ENCODE data around the gene C1orf35. TPM values are rescaled to one million over a fixed set of nuclear protein-coding genes. Genes with fewer than 3 reads are reported as not detected.

Gene C1orf35
- polyA plus RNA-seq, 5 donors, result 12.1 to 22.0 (median 16.6) TPM

DNA sequence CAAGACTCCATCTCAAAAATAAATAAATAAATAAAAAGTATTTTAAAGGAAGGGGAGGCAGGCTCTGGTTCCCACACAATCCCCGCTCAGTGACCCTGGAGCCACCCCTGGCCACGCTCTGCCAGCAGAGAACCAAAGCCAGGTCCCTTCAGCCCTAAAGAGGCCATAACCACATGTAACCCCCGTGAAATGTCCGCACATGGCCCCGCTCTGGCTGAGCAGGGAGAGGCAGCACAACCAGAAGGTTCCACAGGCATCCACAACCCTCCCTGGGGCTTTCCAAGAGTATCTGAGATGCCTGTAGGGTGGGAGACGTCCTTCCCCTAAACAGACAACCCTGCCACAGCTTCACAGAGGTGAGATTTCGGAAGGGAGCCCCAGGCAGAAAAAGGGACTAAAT is 22.0 kb downstream of the C1orf35 start:
- no peak for DNase-seq

- DNase-seq, result no peak
These were observed 23.4 kb downstream of the C1orf35 start for GRCh38 chr1:228079601-228080263.

DNA sequence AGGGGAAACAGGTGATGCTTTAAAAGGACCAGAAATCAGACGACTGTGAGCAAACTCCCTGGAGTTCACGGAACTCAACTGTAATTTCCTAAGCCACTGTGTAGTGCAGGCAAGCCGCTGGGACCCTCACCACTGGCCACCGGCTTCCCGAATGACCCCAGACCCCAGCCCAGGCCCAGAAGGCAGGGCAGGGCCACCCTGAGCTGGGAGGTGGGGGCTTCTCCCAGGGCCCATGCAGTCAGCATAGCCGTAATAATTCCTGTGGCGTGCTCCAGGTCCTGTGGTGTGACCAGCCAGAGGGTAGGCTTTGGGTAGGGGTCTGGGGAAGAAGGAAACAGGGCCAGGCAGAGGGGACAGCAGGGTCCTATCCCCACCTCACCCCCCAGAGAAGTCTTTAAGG is 24.1 kb downstream of the C1orf35 start:
- no peak for DNase-seq

- no peak for DNase-seq
These were observed 25.4 kb downstream of the C1orf35 start for GRCh38 chr1:228077565-228078330.

DNA sequence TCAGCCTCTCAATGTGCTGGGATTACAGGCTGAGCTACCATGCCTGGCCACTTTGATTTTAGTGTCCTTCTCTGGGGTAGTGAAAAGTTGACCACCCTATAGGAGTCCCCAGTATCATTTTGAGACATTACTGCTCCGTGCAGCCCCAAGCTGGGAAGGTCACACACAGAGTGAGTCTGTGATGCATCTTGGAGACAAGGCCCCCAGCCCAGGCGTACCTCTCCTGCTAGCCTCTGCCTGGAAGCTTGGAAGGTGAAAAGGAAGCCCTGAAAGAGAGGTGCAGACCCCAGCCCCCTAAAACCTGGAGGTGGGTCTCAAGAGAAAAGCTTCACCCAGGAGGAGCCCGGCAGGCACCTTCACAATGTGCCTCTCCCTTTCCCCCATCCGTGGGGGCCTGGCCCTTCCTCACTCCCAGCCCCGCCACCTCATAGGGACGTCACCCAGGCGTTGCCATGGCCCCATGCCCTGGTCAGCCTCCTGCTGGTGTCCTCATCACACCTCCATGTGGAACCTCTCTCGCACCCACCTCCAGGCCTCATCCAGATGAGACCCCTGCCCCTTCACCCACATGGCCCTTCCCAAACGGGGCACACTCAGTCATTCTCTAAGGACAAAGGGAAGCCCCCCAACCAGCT is 26.2 kb downstream of the C1orf35 start:
- no peak for DNase-seq

DNA sequence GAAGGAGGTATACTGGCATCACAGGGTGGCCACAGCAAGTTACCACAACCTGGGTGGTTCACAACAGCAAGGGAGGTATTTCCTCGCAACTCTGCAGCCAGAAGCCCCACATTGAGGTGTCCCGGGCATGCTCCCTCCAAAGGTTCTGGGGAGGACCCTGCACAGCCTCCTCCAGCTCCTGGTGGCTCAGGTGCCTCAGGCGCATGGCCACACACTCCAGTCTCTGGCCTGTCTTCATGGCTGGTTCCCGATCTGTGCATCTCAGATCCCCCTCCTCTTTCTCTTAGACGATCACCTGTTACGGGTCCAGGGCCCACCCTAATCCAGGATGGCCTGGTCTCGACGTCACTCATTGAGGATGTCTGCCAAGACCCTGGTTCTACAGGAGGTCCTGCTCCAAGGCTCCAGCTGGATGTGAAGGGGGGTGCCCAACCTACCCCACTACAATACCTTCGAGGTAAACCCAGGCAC is 27.3 kb downstream of the C1orf35 start:
- DNase-seq, result no peak

DNA sequence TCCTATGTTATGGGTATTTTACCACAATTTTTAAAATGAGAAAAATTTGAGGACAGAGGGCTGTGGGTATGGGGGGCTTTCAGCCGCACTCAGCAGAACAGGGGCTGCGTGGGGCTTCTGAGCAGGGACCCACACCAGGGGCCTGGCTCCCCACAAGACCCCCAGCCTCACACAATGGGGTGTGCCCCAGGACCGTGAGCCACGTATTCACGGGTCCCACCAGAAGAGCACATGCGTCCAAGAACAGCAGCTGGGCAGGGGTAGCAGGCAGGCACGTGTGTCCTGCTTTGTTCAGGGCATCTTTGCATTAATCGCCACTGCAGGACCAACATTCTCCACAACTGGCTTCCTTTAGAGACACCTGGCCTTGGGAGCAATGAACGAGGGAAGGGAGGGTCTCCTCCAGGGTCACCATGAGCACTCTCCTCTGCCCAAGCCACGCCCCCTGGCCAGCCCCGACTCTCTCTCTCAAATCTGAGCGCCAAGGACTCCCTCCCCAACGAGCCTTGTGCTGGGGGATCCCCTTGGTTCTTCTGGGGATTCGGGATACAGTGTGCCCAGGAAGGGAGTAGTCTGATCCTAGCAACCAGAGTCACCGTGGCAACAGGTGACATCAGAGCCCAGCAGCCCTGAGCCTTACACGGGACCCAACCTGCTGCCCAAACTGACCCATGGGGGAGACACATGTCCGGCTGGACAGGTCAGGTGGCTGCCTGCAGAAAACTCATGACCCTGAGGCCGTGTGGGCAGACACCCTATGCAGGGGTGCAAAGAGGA is 28.0 kb downstream of the C1orf35 start:
- no peak for DNase-seq

DNA sequence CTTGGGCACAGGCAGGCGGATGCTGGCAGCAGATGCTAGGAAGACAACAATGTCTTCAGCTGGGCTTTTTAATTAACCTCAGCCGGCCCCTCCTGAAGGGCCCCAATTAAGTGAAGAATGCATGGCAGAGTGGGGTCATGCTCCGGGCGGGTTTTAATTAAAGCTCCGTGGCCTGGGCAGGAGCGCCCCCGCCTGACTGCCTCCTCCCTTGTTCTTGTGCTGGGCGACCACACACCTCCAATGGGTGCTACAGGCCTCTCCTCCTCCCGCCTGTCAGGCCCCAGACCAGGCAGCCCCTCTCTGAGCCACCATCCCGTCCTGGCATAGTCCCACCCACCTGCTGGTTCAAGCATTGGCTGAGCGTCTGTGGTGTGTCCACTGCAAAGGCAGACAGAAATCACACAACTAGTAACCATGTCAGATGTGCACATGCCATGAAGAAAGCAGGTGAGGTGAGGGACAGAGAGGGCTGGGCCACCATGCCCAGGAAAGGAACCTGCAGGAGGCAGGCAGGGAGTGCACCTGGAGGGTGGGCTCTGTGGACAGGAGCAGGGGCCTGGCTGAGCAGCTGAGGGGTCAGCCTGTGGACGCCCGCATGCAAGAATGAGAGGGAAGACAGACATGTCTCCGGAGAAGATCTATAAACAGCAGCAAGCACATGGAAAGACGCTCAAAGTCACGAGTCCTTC is 29.1 kb downstream of the C1orf35 start:
- DNase-seq, result no peak

DNA sequence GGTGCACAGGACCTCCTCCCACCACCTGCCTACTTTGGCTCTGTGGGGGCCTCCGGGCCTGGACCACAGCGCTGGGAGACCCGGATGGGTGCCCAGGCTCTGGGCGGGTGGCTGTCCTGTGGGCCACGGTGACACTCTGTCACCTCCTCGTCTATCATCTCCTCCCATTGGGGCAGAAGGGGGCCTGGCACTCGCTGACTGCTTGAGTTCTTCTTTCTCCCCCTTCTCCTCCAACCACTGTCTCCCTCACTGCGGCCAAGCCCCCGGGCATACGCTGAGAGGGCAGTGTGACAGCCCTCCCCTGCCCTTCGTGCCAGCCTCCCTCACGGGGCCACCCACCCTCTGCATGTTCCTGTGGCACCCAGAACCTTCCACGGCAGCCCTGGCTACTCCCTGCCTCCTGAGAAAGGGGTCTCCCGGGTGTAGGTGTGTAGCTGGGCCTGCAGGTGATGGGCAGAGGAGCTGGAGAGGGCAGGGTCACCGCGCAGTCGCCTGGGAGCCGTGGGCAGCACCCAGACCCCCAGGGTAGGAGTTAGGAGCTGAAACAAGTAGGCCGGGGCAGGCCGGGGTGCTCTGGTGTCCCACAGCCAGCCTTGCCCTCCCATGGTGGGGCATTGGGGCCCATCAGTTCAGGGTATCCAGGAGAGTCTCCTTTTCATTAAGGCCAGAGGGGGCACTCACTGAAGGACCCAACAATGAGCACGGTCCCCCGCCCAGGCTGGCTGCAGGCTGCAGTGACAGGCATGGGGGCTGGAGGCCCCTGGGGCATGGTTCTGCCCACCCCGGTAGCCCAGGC is 29.9 kb downstream of the C1orf35 start:
- DNase-seq, result no peak

DNA sequence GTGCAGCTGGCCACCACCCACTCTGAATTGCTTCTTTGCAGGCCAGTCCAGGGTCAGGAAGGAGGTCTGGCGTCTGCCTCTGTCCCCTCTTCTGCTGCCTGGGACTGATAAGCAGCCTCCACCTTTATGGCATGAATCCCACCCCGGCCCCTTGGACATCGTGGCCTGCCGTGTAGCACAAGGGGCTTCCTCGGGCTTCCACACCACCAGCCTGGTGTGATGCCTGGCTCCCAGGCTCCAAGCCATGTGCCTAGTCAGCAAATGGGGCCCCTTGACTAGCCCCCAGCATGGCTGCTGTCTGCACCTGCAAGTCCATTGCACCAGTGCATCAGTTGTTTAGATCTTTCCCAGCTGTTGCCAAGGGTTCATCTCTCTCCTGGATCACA is 30.5 kb downstream of the C1orf35 start:
- no peak for DNase-seq

- no peak for DNase-seq
These were observed 31.1 kb downstream of the C1orf35 start for GRCh38 chr1:228071839-228072657.

- no peak for DNase-seq
These were observed 32.3 kb downstream of the C1orf35 start for GRCh38 chr1:228070851-228071250.

DNA sequence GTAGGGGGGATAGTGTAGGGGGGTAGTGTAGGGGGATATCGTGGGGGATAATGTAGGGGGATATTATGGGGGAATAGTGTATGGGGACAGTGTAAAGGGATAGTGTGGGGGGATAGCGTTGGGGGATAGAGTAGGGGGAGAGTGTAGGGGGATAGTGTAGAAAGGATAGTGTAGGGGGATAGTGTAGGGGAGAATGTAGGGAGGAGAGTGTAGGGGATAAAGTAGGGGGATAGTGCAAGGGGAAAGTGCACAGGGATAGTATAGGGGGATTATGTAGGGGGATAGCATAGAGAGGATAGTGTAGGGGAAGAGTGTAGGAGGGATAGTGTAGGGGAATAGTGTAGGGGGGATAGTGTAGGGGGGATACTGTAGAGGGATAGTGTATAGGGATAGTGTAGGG is 33.0 kb downstream of the C1orf35 start:
- no peak for DNase-seq

- no peak for DNase-seq
These were observed 34.8 kb downstream of the C1orf35 start for GRCh38 chr1:228068359-228068758.

- DNase-seq, result no peak
These were observed 36.1 kb downstream of the C1orf35 start for GRCh38 chr1:228066891-228067654.

- no peak for DNase-seq
These were observed 36.7 kb downstream of the C1orf35 start for GRCh38 chr1:228066416-228066815.

- DNase-seq, result no peak
These were observed 37.4 kb downstream of the C1orf35 start for GRCh38 chr1:228065543-228066347.

Data from right lung (tissue), 5 donors.